K562 (cell line): ENCODE results near the gene NEDD4L. TPM values are rescaled to one million over a fixed set of nuclear protein-coding genes. Genes with fewer than 3 reads are reported as not detected.

Source experiments
- ARID1B ChIP-seq: fragments of 450-650 bp; IDR thresholded peaks from 2 replicates; pipeline ENCODE4 v1.6.1; 2016; ENCODE audit warnings: antibody characterized with exemption, mild to moderate bottlenecking, inconsistent platforms
- BRF1 ChIP-seq: IDR thresholded peaks from 3 replicates; pipeline ENCODE4 v1.6.1; 2011; ENCODE audit warnings: borderline replicate concordance, mild to moderate bottlenecking; ENCODE audit not compliant: insufficient read length; ENCODE audit errors: extremely low read depth
- CXXC5 ChIP-seq: fragments of 250-450 bp; sonication (Bioruptor Pico); IDR thresholded peaks from 2 replicates; pipeline ENCODE4 v1.8.0; 2022; ENCODE audit warnings: inconsistent platforms, mild to moderate bottlenecking, moderate library complexity
- EHMT2 ChIP-seq: fragments of 450-650 bp; IDR thresholded peaks from 2 replicates; pipeline ENCODE4 v1.6.1; 2018; ENCODE audit warnings: antibody characterized with exemption
- ETV6 ChIP-seq, 3 experiments: fragments of 150-350 bp in 1 of 3; sonication (generic) in 1 of 3; formaldehyde crosslinking in 1 of 3; IDR thresholded peaks; 2 replicates each; pipeline versions ENCODE4 v1.6.1 to v1.8.0; 2014 to 2022; ENCODE audit warnings: borderline replicate concordance in 2 of 3, low read depth in 2 of 3, antibody characterized with exemption in 1 of 3, low read length in 1 of 3, mild to moderate bottlenecking in 1 of 3, missing genetic modification reagents in 1 of 3
- GABPA ChIP-seq: fragments of 200-800 bp; sonication (Bioruptor generic); conservative IDR thresholded peaks from 2 replicates; pipeline ENCODE4 v1.6.1; 2016; ENCODE audit warnings: low read depth, missing genetic modification characterization, missing compliant biosample characterization
- MAZ ChIP-seq, 2 experiments: fragments of 450-650 bp in 1 of 2; sonication (generic) in 1 of 2; formaldehyde crosslinking; IDR thresholded peaks in 1 of 2; conservative IDR thresholded peaks in 1 of 2; 2 replicates each; pipeline versions ENCODE4 v1.4.0 to v1.5.0; 2020; ENCODE audit warnings: mild to moderate bottlenecking in 1 of 2, missing genetic modification reagents in 1 of 2
- MYNN ChIP-seq, 2 experiments: sonication (generic); formaldehyde crosslinking in 1 of 2; IDR thresholded peaks; 2 replicates each; pipeline versions ENCODE4 v1.5.0 to v1.6.1; 2016 to 2020; ENCODE audit warnings: antibody characterized with exemption in 1 of 2, missing genetic modification reagents in 1 of 2
- NFRKB ChIP-seq: fragments of 450-650 bp; IDR thresholded peaks from 2 replicates; pipeline ENCODE4 v1.6.1; 2016; ENCODE audit warnings: low read depth
- NR0B1 ChIP-seq: fragments of 450-650 bp; IDR thresholded peaks from one replicate; pipeline ENCODE4 v1.6.1; 2018; ENCODE audit warnings: mild to moderate bottlenecking, moderate library complexity; ENCODE audit not compliant: partially characterized antibody
- PHB ChIP-seq: fragments of 250-450 bp; sonication (Bioruptor Pico); IDR thresholded peaks from 2 replicates; pipeline ENCODE4 v1.5.0; 2021
- POLR2A ChIP-seq: fragments of 450-650 bp; conservative IDR thresholded peaks from 2 replicates; pipeline ENCODE4 v1.6.1; 2016
- POLR3G ChIP-seq: IDR thresholded peaks from 2 replicates; pipeline ENCODE4 v1.6.1; 2011; ENCODE audit not compliant: insufficient read length, insufficient replicate concordance; ENCODE audit errors: extremely low read depth
- RBM39 ChIP-seq: fragments of 200-400 bp; formaldehyde crosslinking; optimal IDR thresholded peaks from 2 replicates; pipeline ENCODE3; 2018; ENCODE audit warnings: low read depth, low read length
- SP2 ChIP-seq: IDR thresholded peaks from 2 replicates; pipeline ENCODE4 v1.6.1; 2011; ENCODE audit warnings: mild to moderate bottlenecking, low read depth, low read length, moderate library complexity; ENCODE audit not compliant: poor library complexity, severe bottlenecking; ENCODE audit errors: extremely low read depth
- SREBF2 ChIP-seq: sonication (generic); formaldehyde crosslinking; IDR thresholded peaks from 2 replicates; pipeline ENCODE4 v1.4.0; 2020; ENCODE audit warnings: mild to moderate bottlenecking, missing genetic modification reagents
- TCFL5 ChIP-seq: fragments of 250-450 bp; sonication (Bioruptor Pico); conservative IDR thresholded peaks from 2 replicates; pipeline ENCODE4 v1.6.1; 2021; ENCODE audit warnings: mild to moderate bottlenecking, moderate library complexity, matching md5 sums
- TRIM25 ChIP-seq: fragments of 450-650 bp; IDR thresholded peaks from 2 replicates; pipeline ENCODE4 v1.7.0; 2016; ENCODE audit warnings: borderline replicate concordance
- ZNF121 ChIP-seq: sonication (generic); formaldehyde crosslinking; conservative IDR thresholded peaks from 2 replicates; pipeline ENCODE4 v1.8.0; 2022; ENCODE audit warnings: missing genetic modification reagents
- ZNF143 ChIP-seq: sonication (generic); formaldehyde crosslinking; IDR thresholded peaks from 2 replicates; pipeline ENCODE4 v1.9.0; 2022; ENCODE audit warnings: mild to moderate bottlenecking, missing genetic modification reagents
- ZNF146 ChIP-seq: IDR thresholded peaks from one replicate; pipeline ENCODE4 v1.6.1; 2018; ENCODE audit warnings: missing compliant biosample characterization; ENCODE audit not compliant: unreplicated experiment
- ZNF184 ChIP-seq: sonication (generic); formaldehyde crosslinking; IDR thresholded peaks from 2 replicates; pipeline ENCODE4 v1.5.0; 2020; ENCODE audit warnings: missing genetic modification reagents
- ZNF232 ChIP-seq: sonication (generic); formaldehyde crosslinking; IDR thresholded peaks from 2 replicates; pipeline ENCODE4 v1.8.0; 2022; ENCODE audit warnings: mild to moderate bottlenecking, missing genetic modification reagents
- ZNF253 ChIP-seq: fragments of 250-450 bp; sonication (Bioruptor Pico); conservative IDR thresholded peaks from 2 replicates; pipeline ENCODE4 v1.6.1; 2021; ENCODE audit warnings: mild to moderate bottlenecking
- ZNF583 ChIP-seq: fragments of 250-450 bp; sonication (Bioruptor Pico); IDR thresholded peaks from 2 replicates; pipeline ENCODE4 v1.4.0; 2020
- ZNF655 ChIP-seq: fragments of 250-450 bp; sonication (Bioruptor Pico); IDR thresholded peaks from 2 replicates; pipeline ENCODE4 v1.5.0; 2021
- polyA plus RNA-seq, 8 experiments: library from polyadenylated mRNA; depleted of rRNA in 4 of 8; stranded (reverse) in 5 of 8; unstranded in 3 of 8; fragments of >200 nt; fragmentation: Nextera tagmentation in 2 of 8; fragmentation: Illumina TruSeq in 1 of 8; extraction: Ambion mirVana in 2 of 8; extraction: Trizol in 1 of 8; gene quantifications; 2 replicates each; pipeline versions ENCODE4 v1.2.1 to v1.2.3, GENCODE V29; 2011 to 2014; ENCODE audit warnings: inconsistent platforms in 1 of 8, missing spikeins in 1 of 8
- total RNA-seq, 7 experiments: library from RNA; depleted of rRNA in 6 of 7; stranded (reverse); fragments of >200 nt in 6 of 7; fragmentation: Illumina TruSeq in 2 of 7; extraction: Trizol in 2 of 7; gene quantifications; 2 replicates each; pipeline versions ENCODE4 v1.2.1 to v1.2.3, GENCODE V29; 2011 to 2021; ENCODE audit warnings: low replicate concordance in 1 of 7

The NEDD4L gene
- total and polyA plus RNA-seq, 9 of the 15 experiments (the other 6 are each of a cell fraction or from before 2014, with no cell fraction given): 8.1 to 33.4 (median 19.9) TPM

GRCh38 chr18:58054041-58054781 is 10.2 kb downstream of the NEDD4L start (continued):
- TF ChIP-seq TRIM25 (no peak), ZNF232 (CRISPR knock-in tag) (no peak), NFRKB (no peak), ZNF143 (CRISPR knock-in tag) (no peak), MAZ (CRISPR knock-in tag; conservative IDR thresholded peaks at IDR 0.05 in 1 of 2, IDR thresholded peaks at IDR 0.05 in 1 of 2) (no peak), ARID1B (0 out of 2 replicates have a peak, but pooled peaks have one; percentile 35), SREBF2 (CRISPR knock-in tag) (no peak), TCFL5 (CRISPR knock-in tag) (no peak), ZNF146 (CRISPR knock-in tag) (no peak), EHMT2 (no peak), PHB (no peak), CXXC5 (CRISPR knock-in tag) (no peak), ETV6 (IDR thresholded peaks at IDR 0.05; ENCODE audit: borderline replicate concordance in 1 of 2, low read depth in 2 of 2, low read length in 1 of 2) (no peak), ETV6 (CRISPR knock-in tag; IDR thresholded peaks at IDR 0.05; ENCODE audit: borderline replicate concordance) (no peak), GABPA (no peak), RBM39 (no peak), POLR3G (no peak), ZNF655 (CRISPR knock-in tag) (no peak), POLR2A (no peak), ZNF184 (no peak), SP2 (no peak), MYNN (IDR thresholded peaks at IDR 0.05) (no peak), MYNN (CRISPR knock-in tag; IDR thresholded peaks at IDR 0.05) (no peak), NR0B1 (no peak), ZNF583 (no peak), BRF1 (no peak), ZNF253 (no peak), ZNF121 (CRISPR knock-in tag) (no peak)
